ENCODE data around the gene SIM2.

Gene SIM2

GRCh38 chr21:36768496-36768895, 69.6 kb downstream of the SIM2 start:
- ATAC-seq (replicated peaks) (no peak), DNase-seq (no peak)
- Mint-ChIP-seq H3K4me3 (no peak overlapping the region), H3K27ac (no peak overlapping the region), H3K4me1 (ENCODE audit: low read depth in 2 of 2) (no peaks in the 10 kb centered on the region), H3K27me3 (no peaks in the 10 kb centered on the region), H3K36me3 (ENCODE audit: insufficient read depth) (peaks cover 3% of the 10 kb centered on the region), H3K9me3 (no peaks in the 10 kb centered on the region)

GRCh38 chr21:36769051-36769839, 70.3 kb downstream of the SIM2 start:
- H3K36me3 Mint-ChIP-seq (ENCODE audit: insufficient read depth), result peaks cover 3% of the 10 kb centered on the region
- no peaks in the 10 kb centered on the region for H3K9me3 Mint-ChIP-seq
- ATAC-seq (replicated peaks), result no peak
- H3K27me3 Mint-ChIP-seq, result no peaks in the 10 kb centered on the region
- H3K27ac Mint-ChIP-seq, result no peak overlapping the region
- DNase-seq, result no peak
- no peak overlapping the region for H3K4me3 Mint-ChIP-seq
- H3K4me1 Mint-ChIP-seq (ENCODE audit: low read depth in 2 of 2), result no peaks in the 10 kb centered on the region

- H3K9me3 Mint-ChIP-seq, result no peaks in the 10 kb centered on the region
- DNase-seq (no peak), ATAC-seq (replicated peaks) (no peak)
- H3K27me3 Mint-ChIP-seq, result no peaks in the 10 kb centered on the region
- H3K27ac Mint-ChIP-seq, result no peak overlapping the region
- H3K4me3 Mint-ChIP-seq, result no peak overlapping the region
- no peaks in the 10 kb centered on the region for H3K36me3 Mint-ChIP-seq (ENCODE audit: insufficient read depth)
- H3K4me1 Mint-ChIP-seq (ENCODE audit: low read depth in 2 of 2), result peaks cover 0 to 4% of the 10 kb centered on the region in 2 donors
Observed at GRCh38 chr21:36773117-36773516, 74.2 kb downstream of the SIM2 start.

- Mint-ChIP-seq H3K9me3 (no peaks in the 10 kb centered on the region), H3K27me3 (no peaks in the 10 kb centered on the region), H3K4me1 (ENCODE audit: low read depth in 2 of 2) (peaks cover 0 to 4% of the 10 kb centered on the region in 2 donors), H3K36me3 (ENCODE audit: insufficient read depth) (no peaks in the 10 kb centered on the region), H3K4me3 (no peak overlapping the region), H3K27ac (no peak overlapping the region)
- ATAC-seq (replicated peaks), result no peak
- no peak for DNase-seq
Observed at GRCh38 chr21:36773995-36774394, 75.1 kb downstream of the SIM2 start.

GRCh38 chr21:36776981-36777617, 78.2 kb downstream of the SIM2 start:
- ATAC-seq (replicated peaks) (no peak), DNase-seq (no peak)
- Mint-ChIP-seq H3K4me1 (ENCODE audit: low read depth in 2 of 2) (peaks cover 0 to 4% of the 10 kb centered on the region in 2 donors), H3K27me3 (no peaks in the 10 kb centered on the region), H3K9me3 (no peaks in the 10 kb centered on the region), H3K4me3 (no peak overlapping the region), H3K36me3 (ENCODE audit: insufficient read depth) (no peaks in the 10 kb centered on the region), H3K27ac (no peak overlapping the region)

- Mint-ChIP-seq H3K27me3 (no peaks in the 10 kb centered on the region), H3K36me3 (ENCODE audit: insufficient read depth) (no peaks in the 10 kb centered on the region), H3K27ac (no peak overlapping the region), H3K9me3 (no peaks in the 10 kb centered on the region), H3K4me1 (ENCODE audit: low read depth in 2 of 2) (peaks cover 0 to 1% of the 10 kb centered on the region in 2 donors), H3K4me3 (no peak overlapping the region)
- DNase-seq (no peak), ATAC-seq (replicated peaks) (no peak)
Observed at GRCh38 chr21:36780861-36781260, 81.9 kb downstream of the SIM2 start.

- Mint-ChIP-seq H3K9me3 (no peaks in the 10 kb centered on the region), H3K27me3 (no peaks in the 10 kb centered on the region), H3K4me1 (ENCODE audit: low read depth in 2 of 2) (no peaks in the 10 kb centered on the region), H3K27ac (no peak overlapping the region), H3K36me3 (ENCODE audit: insufficient read depth) (no peaks in the 10 kb centered on the region), H3K4me3 (no peak overlapping the region)
- ATAC-seq (replicated peaks), result no peak
- DNase-seq, result no peak
Observed at GRCh38 chr21:36783612-36784374, 84.9 kb downstream of the SIM2 start.

- DNase-seq, result no peak
- ATAC-seq (replicated peaks), result no peak
- Mint-ChIP-seq H3K36me3 (ENCODE audit: insufficient read depth) (no peaks in the 10 kb centered on the region), H3K27me3 (no peaks in the 10 kb centered on the region), H3K27ac (no peak overlapping the region), H3K9me3 (no peaks in the 10 kb centered on the region), H3K4me3 (no peak overlapping the region), H3K4me1 (ENCODE audit: low read depth in 2 of 2) (no peaks in the 10 kb centered on the region)
Observed at GRCh38 chr21:36784947-36785346, 86.0 kb downstream of the SIM2 start.

- Mint-ChIP-seq H3K27me3 (no peaks in the 10 kb centered on the region), H3K9me3 (no peaks in the 10 kb centered on the region), H3K27ac (no peak overlapping the region), H3K4me1 (ENCODE audit: low read depth in 2 of 2) (no peaks in the 10 kb centered on the region), H3K36me3 (ENCODE audit: insufficient read depth) (no peaks in the 10 kb centered on the region), H3K4me3 (no peak overlapping the region)
- no peak for ATAC-seq (replicated peaks)
- DNase-seq, result no peak
Observed at GRCh38 chr21:36785615-36786014, 86.7 kb downstream of the SIM2 start.

GRCh38 chr21:36786186-36786585, 87.3 kb downstream of the SIM2 start:
- DNase-seq (no peak), ATAC-seq (replicated peaks) (no peak)
- Mint-ChIP-seq H3K27me3 (no peaks in the 10 kb centered on the region), H3K4me1 (ENCODE audit: low read depth in 2 of 2) (no peaks in the 10 kb centered on the region), H3K27ac (no peak overlapping the region), H3K4me3 (no peak overlapping the region), H3K9me3 (no peaks in the 10 kb centered on the region), H3K36me3 (ENCODE audit: insufficient read depth) (no peaks in the 10 kb centered on the region)

- Mint-ChIP-seq H3K4me3 (no peak overlapping the region), H3K36me3 (ENCODE audit: insufficient read depth) (no peaks in the 10 kb centered on the region), H3K9me3 (no peaks in the 10 kb centered on the region), H3K27ac (no peak overlapping the region), H3K27me3 (no peaks in the 10 kb centered on the region), H3K4me1 (ENCODE audit: low read depth in 2 of 2) (no peaks in the 10 kb centered on the region)
- no peak for DNase-seq
- no peak for ATAC-seq (replicated peaks)
Observed at GRCh38 chr21:36788120-36788638, 89.3 kb downstream of the SIM2 start.

- H3K4me3 Mint-ChIP-seq, result no peak overlapping the region
- H3K36me3 Mint-ChIP-seq (ENCODE audit: insufficient read depth), result no peaks in the 10 kb centered on the region
- H3K9me3 Mint-ChIP-seq, result no peaks in the 10 kb centered on the region
- DNase-seq (no peak), ATAC-seq (replicated peaks) (no peak)
- peaks cover 0 to 4% of the 10 kb centered on the region in 2 donors for H3K4me1 Mint-ChIP-seq (ENCODE audit: low read depth in 2 of 2)
- H3K27ac Mint-ChIP-seq, result no peak overlapping the region
- no peaks in the 10 kb centered on the region for H3K27me3 Mint-ChIP-seq
Observed at GRCh38 chr21:36790616-36791015, 91.7 kb downstream of the SIM2 start.

GRCh38 chr21:36791180-36791579, 92.3 kb downstream of the SIM2 start:
- DNase-seq, result no peak
- Mint-ChIP-seq H3K4me1 (ENCODE audit: low read depth in 2 of 2) (peaks cover 0 to 4% of the 10 kb centered on the region in 2 donors), H3K4me3 (no peak overlapping the region), H3K9me3 (no peaks in the 10 kb centered on the region), H3K36me3 (ENCODE audit: insufficient read depth) (no peaks in the 10 kb centered on the region), H3K27ac (no peak overlapping the region), H3K27me3 (no peaks in the 10 kb centered on the region)
- no peak for ATAC-seq (replicated peaks)
